NK-92 (cell line): Measurements from ENCODE around the gene CBX4.

ENCODE experiments used
- DNase-seq: peaks from one replicate; lab custom pipeline; 2025; ENCODE audit not compliant: unreplicated experiment; lab: John Stamatoyannopoulos, UW

Gene CBX4

DNA sequence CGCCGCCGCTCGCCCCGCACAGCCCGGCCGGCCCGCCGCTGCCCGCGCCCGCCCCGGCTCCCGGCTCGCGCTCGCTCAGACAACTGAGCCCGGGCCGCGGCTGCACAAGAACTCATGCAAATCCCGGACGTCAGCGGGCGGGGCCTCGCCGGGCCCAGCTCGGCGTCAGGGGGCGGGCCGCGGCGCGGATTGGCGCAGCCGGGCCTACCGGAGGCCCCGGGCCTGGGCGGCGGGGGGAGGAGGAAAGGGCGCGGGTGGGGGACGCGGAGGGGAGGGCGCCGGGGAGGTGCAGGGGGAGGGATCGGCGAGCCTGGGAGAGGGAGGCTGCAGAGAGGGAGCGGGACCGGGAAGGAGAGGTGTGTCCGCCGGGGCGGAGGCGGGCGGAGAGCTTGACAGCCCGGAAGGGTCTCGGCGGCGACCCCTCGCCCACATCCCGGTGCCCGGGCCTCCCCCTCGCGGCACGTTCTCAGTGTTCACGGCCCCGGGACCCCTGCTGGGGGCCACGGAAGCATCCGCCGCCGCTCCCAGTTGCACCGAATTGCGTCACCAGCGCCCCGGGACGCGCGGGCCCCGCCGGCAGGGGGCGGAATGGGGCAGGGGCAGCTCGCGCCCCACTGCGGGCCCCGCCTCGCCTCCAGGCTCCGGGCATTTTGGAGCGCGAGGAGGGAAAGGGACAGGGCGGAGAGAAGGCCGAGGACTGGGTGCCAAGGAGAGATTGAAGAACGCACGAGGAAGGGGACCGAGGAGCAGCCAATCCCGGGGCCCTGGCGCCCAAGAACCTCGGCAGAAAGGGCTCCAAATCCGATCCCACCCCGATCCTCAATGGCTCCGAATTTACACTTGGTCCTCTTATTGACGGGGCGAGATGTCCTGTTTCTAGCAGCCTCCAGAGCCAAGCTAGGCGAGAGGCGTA lies at the start of gene CBX4:
Gene CBX4 (minus strand): TSS at position 85 of the 913 bp plus-strand sequence. CDS start 189 bp downstream, outside the sequence.
- DNase-seq, result no peak

DNA sequence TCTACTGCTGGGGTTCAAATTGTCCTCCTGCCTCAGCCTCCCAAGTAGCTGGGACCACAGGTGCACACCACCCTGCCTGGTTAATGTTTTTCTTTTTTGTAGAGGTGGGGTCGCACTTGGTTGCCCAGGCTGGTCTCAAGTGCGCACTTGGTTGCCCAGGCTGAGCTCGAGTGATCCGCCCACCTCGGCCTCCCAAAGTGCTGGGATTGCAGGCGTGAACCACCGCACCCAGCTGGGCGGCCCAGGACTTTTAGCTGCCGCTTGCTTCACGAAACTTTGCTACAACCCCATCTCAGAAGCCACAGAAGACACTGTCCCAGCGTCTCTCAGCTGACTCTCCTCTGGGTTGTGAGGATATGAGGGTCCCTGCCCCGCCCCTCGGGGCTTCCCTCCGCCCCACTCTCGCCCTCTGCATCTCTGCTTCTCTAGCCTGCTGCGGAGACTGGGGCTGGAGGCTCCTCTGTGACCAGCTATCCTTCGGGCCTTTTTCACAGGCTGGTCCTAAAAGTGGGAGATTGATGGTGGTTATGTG lies 48.8 kb upstream of the CBX4 start:
- DNase-seq, result no peak

DNA sequence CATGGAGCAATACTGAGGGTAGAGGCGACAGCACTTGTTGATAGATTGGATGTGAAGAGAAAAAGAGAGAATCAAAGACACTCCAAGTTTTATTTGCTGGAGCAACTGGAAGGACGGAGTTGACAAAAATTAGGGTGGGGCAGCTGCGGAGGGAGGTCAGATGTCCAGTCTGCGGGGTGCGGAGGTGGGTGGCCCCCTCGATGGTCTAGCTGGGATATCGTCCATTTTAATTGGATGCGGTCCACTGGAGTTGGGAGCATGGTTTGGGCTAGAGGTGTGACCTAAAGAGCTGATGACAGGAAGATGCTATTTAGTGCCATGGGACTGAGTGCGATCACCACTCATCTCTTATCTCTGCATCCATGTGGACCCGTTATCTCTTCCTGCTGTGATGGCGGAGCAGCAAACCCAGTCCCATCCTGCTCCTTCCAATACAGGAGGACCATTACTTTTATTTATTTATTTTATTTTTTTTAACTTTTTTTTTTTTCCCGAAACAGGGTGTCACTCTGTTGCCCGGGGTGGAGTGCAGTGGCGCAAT lies 48.3 kb upstream of the CBX4 start:
- no peak for DNase-seq

DNA sequence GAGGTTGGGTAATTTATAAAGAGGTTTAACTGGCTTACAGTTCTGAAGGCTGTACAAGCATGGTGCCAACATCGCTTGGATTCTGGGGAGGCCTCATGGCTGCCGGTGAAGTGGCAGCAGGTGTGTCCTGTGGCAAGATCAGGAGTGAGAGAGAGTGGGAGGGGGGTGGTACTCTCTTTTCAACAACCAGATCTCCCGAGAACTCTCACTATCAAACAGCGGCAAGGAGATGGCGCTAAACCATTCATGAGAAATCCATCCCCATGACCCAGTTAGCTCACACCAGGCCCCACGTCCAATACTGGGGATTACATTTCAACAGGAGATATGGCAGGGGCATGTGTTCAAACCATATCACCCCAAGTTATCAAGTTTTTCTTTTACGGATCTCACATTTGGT lies 44.0 kb upstream of the CBX4 start:
- no peak for DNase-seq

DNA sequence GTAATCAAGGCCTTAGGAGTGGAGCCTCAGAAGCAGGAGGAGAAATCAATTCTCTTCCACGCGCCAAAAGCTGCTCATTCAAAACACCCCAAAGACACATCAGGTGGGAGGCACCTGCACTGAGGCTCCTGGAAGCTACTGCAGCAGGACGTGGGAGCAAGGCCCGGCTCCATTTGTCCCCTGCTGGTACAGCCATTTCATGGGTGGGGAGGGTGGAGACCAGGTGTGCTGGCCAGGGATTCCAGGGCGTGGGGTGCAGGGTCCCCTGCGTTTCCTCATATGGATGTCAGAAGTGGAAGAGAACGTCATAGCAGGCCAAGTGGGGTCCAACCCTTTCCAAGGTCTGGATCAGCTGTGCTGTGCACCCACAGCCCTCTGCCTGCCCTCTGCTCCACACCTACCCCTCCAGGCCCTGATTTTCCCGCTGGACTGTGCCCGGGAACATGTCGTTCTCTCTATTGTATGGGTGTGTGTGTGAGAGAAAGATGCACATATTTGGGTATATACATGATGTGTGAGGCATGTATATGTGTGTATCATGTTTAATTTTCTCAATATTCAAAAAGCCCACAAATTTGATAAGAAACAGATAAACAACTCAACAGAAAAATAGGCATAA lies 39.2 kb upstream of the CBX4 start:
- no peak for DNase-seq

DNA sequence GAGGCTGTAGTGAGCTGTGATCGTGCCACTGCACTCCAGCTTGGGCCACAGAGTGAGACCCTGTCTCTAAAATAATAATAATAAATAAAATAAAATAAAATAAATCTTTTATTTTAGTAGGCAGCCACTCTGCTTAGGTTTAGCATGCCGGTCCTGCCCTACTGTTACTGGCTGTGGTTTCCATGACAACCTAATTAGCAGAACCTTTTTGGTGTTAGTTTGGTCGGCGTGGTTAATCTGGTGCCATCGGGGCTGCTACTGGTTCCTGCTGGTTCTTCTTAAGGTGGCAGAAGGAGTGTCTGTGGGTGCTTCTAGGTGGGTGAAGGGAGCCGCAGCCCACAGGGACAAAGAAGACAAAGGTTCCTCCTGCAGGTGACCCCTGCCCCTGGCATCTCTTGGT lies 37.8 kb upstream of the CBX4 start:
- DNase-seq, result no peak

DNA sequence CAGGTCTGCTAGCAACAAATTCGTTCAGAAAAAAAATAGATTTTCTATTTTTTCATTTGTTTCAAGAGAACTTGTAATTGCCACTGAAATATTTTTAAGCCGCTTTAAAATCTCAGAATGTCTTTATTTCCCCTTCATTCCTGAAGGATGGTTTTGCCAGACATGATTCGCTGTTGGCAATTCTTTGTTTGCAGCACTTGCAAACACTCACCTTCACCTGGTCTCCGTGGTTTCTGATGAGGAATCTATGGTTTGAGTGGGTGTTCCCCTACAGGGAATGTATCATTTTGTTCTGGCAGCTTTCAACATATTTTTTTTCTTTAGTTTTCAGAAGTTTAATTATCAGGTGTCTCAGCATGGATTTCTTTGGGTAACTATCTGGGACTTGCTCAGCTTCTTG lies 36.3 kb upstream of the CBX4 start:
- DNase-seq, result no peak

DNA sequence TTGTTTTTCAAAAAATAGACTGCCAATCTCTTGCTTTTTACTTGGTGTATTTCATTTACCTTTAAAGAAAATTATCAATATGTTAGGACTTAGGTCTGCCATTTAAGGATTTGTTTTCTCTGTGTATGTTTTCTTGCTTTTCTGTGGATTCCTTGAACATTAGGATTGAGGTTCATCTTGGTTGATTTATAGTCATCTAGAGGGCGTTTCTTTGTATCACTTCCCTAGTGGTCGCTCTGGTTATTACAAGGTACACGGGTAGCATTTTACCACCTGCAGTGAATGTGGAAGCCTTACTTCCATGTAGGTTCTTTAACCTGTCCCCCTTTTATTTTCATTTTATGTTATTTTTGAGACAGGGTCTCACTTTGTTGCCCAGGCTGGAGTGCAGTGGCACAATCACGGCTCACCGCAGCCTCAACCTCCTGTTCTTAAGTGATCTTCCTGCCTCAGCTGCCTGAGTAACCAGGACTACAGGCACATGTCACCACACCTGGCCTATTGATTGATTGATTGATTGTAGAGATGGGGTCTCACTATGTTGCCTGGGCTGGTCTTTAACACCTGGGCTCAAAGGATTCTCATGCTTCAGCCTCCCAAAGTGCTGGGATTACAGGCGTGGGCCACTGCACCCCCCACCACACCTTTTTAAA lies 35.2 kb upstream of the CBX4 start:
- no peak for DNase-seq

DNA sequence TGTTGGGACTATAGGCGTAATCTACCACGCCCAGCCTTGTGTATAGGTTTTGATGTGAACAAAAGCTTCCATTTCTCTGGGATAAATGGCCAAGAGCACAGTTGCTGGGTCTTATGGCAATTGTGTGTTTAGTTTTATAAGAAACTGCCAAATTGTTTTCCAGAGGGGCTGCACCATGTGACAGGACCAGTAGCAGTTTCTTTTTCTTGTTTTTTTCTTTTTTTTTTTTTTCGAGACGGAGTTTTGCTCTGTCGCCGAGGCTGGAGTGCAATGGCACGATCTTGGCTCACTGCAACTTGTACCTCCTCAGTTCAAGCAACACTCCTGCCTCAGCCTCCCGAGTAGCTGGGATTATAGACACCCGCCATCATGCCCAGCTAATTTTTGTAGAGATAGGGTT lies 34.3 kb upstream of the CBX4 start:
- DNase-seq, result no peak

DNA sequence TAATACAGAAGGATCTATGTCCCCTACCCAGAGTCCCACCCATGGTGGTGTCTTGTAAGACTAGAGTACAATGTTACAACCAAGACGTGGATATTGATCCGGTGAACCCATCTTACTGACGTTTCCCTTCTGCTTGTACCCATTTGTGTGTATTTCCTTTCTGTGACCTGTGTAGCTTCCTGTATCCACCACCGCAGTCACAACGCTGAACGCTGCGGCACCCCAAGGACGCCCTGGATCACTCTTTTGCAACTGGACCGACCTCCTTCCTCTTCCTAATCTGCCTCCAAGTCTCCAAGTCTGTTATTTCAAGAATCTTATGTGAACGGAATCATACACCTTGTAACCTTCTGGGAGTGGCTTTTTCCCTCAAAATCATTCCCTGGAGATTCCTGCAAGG lies 33.5 kb upstream of the CBX4 start:
- no peak for DNase-seq

DNA sequence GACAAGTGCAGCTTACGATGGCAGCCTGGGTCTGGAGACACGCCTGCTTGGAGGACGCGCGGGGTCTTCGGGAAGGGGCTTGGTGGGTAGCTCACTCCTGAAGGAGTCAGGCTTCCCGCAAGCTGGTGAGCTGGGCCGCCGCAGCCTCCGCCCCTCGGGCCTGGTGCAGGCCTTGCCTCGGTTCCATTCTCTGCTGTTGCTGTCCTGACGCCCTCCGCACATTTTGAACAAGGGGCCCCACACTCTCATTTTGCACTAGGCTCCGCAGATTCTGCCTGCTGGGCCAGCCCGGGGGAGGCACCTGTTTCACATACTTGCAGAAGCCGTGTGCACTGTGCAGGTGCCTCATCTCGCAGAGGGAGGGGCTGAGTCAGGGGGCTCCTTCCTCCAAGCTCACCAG lies 31.9 kb upstream of the CBX4 start:
- DNase-seq, result no peak

DNA sequence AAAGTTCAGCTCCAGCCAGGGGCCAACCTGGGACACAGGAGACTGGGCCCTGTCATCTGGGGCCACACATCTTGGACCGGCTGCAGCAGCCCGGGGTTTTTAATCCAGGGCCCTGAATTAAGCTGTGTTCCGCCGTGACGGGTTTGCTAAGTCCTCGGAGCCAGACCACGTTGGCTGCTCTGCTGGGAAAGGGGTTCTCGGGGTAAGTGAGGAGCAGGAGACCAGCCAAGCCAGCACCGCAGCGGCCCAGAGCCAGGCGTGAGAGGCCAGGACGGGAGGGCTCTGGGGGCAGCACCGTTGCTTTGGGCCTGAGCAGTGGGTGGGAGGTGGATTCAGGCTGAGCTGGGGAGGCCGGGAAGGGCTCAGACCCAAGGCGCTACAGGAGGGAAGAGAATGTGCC lies 31.3 kb upstream of the CBX4 start:
- DNase-seq, result no peak

DNA sequence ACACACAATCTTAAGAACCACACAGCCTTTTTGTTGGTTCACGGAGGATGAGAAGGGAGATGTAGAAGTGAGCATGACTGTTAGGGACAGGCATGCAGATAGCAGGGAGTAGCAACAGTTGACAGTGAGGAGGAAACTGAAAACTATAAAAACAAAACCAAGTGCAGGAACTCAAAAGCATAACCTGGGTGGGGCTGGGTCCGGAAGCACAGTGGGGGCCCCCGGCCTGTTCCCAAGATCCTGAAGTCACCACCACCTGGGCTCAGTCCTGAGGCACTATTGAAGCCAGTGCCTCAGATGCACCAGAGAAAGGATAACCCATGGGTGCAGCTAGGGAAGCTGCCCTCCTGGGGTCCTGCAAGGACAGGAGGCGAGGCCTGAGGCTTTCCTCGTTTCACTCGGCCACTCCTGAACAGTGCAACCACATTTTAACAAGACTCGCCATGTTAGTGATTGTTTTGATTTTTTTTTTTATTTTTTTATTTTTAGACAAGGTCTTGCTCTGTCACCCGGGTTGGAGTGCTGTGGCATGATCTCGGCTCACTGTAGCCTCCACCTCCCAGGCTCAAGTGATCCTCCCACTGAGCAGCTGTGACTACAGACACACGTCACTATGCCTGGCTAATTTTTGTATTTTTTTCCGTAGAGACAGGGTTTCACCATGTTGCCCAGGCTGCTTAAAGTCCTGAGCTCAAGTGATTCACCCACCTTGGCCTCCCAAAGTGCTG lies 27.7 kb upstream of the CBX4 start:
- no peak for DNase-seq

DNA sequence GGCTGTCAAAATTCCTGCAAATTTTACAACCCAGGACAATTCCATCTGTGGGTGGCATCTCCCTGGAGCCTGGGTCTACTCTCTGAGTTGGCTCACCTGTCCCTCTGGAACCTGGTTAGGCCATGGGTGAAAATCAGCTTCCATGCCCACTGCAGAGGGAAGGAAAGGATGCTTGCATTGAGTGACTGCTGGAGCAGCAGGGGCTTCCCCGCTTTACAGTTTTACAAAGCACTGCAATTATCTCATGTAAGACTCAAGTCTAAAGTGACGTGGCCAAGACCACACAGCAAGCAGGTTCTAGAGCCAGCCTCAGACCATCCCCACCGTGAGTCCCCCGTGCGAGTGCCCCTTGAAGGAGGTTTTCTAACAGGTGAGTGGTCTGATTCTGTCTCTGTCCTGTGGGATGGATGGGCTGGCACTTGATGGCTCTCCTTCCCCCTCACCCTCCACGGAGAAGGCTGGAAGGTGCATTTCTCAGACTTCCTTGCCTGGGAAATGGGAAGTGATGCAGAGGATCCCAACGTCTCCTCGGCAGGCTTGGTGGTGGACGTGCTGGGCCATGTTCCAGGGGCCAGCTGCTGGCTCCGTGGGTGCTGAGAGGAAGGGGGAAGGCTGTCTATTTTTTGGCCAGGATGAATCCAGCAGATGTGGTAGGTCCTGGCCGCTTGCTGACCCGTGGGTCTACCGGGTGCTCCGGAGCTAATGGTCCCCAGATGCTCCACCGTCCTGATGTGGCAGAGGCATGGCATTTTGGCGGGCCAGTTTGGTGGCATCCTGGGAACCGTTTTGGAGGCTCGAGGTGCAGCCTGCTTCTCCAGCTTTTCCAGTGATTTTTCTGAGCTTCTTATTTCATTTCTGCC lies 26.3 kb upstream of the CBX4 start:
- no peak for DNase-seq

DNA sequence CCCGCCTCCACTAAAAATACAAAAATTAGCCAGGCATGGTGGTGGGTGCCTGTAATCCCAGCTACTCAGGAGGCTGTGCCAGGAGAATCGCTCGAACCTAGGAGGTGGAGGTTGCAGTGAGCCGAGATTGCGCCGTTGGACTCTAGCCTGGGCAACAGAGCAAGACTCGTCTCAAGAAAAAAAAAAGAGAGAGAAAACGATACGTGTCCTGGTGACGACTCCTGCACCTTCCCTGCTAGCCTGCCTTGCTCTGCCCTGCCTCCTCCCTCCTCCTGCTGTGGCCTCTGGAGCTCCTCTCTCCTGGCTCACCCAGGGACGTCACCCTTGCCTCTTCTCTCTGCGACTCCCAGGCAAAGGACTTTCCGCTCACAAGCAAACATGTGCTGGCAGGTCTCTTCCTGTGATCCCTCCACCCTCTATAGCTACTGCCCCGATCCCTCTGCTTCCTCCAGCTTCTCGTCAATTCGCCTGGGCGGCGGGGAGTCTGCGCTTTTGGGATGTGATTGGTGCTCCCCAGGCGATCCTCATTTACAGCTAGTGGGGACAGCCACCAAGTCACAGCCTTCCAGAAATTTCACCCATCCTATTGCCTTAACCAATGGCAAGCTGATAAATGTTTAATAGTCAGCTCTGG lies 25.5 kb upstream of the CBX4 start:
- DNase-seq, result no peak

DNA sequence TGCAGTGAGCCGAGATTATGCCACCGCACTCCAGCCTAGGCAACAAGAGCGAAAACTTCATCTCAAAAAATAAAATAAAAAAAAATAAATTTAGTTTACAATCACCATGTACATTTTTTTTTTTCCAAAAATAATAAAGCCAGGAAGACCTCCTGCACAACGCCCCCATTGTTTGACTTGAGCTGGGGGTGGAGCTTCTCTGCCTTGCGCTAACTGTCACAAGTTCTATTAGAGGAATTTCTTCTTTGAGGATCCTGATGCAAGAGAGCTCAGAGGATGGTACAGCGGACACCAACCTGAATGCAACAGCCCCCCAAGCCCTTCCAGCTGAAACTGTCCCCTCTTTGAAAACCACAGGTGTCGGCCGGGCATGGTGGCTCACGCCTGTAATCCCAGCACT lies 24.9 kb upstream of the CBX4 start:
- DNase-seq, result no peak

DNA sequence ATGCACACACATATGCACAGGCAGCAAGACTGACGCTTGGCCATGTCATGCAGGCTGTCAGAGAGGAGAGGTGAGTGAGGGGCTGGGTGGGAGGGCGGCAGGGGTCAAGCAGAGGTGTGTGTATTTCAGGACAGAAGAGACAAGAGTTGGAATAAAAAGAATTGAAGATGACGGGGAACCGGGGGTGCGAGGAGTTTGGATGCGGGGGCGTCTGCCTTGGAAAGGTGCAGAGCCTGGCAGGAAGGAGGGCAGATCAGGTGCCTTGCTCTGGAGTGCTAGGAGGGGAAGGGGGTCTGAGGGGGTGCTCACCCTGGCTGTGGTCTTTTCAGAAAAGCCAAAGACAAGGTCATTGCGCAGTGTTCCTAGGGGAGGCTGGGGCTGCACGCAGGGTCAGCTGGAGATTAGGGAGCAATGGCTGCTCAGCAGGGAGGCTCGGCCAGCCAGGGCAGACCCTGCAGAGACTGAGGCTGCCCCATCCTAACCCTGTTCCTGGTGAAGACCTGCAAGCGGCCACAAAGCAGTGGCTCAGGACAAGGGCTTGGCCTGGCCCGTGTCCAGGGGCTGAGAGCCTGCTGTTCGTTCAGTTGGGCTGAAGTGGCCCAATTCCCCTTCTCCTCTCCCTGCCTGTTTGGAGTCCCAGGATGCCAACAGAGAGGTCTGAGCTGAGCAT lies 23.7 kb upstream of the CBX4 start:
- no peak for DNase-seq

DNA sequence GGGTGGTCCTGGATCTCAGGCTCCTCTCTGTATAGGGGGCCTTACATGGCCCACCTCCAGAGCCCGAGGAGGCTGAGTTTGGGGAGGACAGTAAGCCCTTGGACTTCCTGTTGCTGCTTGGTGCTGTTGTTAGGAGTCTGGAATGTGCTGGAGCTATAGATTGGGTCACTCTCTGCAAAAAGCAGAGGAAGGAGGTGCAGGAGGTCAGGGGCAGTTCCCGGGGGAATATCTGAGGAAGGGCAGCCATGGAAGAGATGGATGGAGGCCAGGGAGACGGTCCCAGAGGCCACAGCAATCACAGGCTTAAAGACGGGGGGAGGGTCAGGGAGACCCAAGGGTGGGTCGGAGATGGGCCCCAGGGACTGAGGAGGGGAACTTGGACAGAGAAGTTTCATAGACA lies 23.0 kb upstream of the CBX4 start:
- DNase-seq, result no peak
